NCI-H460 (cell line): ENCODE measurements around the gene S1PR4. TPM values are rescaled to one million over a fixed set of nuclear protein-coding genes. Genes with fewer than 3 reads are reported as not detected.
"Not testable (repeated sequence)": the region's sequence is repeated elsewhere in the genome, so short reads cannot be mapped to it uniquely, and the experiment has no call there.

Source experiments
- DNase-seq: peaks from one replicate; pipeline ENCODE4 v3.0.0-alpha.2; 2016; ENCODE audit warnings: low read depth; ENCODE audit errors: extremely low read depth
- total RNA-seq: library from RNA; depleted of rRNA; stranded (reverse); fragments of >200 nt; shearing (Covaris generic); gene quantifications from 2 replicates; pipeline ENCODE4 v1.2.3, GENCODE V29; 2014; rRNA removed

The S1PR4 gene
- total RNA-seq, 1 experiment from 2014 or later = 0.07 TPM

GRCh38 chr19:3210347-3211017 lies 31.9 kb downstream of the S1PR4 start:
- peak; percentile 26 for DNase-seq

GRCh38 chr19:3211191-3211590 lies 32.6 kb downstream of the S1PR4 start:
- no peak for DNase-seq

DNA sequence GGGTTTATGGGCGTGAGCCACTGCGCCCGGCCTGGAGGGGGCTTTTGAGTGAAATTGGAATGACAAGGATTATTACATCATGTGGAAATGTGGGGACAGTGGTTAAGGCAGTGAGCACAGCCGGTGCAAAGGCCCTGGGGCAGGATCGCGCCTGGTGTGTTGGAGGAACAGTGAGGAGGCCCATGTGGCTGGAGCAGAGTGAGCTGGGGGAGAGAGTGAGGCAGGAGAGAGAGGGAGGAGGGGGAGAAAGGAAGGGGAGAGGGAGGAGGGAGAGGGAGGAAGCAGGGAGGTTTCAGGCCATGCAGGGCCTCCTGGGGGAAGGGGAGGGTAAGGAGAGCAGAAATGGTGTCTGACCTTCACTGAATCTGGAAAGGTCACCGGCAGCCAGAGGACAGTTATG lies 34.6 kb downstream of the S1PR4 start:
- no peak for DNase-seq

DNA sequence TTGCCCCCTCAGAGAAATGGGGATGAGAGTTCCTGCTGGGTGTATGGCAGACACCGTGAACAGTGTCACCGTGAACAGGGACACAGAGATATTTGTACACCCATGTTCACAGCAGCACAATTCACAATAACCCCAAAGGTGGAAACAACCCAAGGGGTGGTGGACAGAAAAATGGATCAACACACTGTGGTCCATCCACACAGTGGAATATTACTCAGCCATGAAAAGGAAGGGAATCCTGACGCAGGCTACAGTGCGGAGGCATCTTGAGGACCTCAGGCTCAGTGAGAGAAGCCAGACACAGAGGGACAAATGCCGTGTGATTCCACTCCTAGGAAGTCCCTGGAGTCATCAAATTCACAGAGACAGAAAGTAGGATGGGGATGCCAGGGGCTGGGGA lies 38.3 kb downstream of the S1PR4 start:
- DNase-seq = no peak

- DNase-seq = no peak
Measured at GRCh38 chr19:3220576-3220975, 42.0 kb downstream of the S1PR4 start.

DNA sequence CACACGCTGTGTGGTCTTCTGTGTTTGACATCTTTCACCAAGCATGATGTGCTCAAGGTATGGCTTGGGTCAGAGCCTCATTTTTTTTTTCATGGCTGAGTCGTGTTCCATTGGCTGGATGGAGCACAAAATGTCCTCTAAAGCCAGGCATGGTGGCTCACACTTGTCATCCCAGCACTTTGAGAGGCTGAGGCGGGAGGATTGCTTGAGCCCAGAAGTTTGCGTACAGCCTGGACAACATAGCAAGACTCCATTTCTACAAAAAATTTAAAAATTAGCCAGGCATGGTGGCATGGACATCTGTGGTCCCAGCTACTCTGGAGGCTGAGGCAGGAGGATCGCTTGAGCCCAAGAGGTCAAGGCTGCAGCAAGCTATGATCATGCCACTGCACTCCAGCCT lies 43.0 kb downstream of the S1PR4 start:
- DNase-seq = not testable (repeated sequence)

- no peak for DNase-seq
Measured at GRCh38 chr19:3222709-3223108, 44.1 kb downstream of the S1PR4 start.

- peak; percentile 21 for DNase-seq
Measured at GRCh38 chr19:3224346-3225168, 46.0 kb downstream of the S1PR4 start, which contains the start of gene CELF5. Gene CELF5, plus strand, starts transcription at chr19:3224661. Its CDS starts 79 bp downstream, at chr19:3224740.

- DNase-seq = no peak
Measured at GRCh38 chr19:3225169-3225485, 46.6 kb downstream of the S1PR4 start.

- no peak for DNase-seq
Measured at GRCh38 chr19:3225677-3226093, 47.1 kb downstream of the S1PR4 start.

GRCh38 chr19:3227054-3227626 lies 48.6 kb downstream of the S1PR4 start:
- no peak for DNase-seq

GRCh38 chr19:3229346-3229743 lies 50.8 kb downstream of the S1PR4 start:
- DNase-seq = no peak

Other genes with a start within 250 kb of the S1PR4 start
- 4.6 TPM in 2 replicates for gene ZNF77, start 233.8 kb upstream of the S1PR4 start, total RNA-seq
- 3.9 and 4.7 TPM in 2 replicates for gene TLE6, start 201.2 kb upstream of the S1PR4 start, total RNA-seq
- gene TLE2, start 149.5 kb upstream of the S1PR4 start, total RNA-seq = 1.9 and 2.1 TPM in 2 replicates
- gene TLE5, start 116.3 kb upstream of the S1PR4 start, total RNA-seq = 135 and 136 TPM in 2 replicates
- 26.9 and 28.7 TPM in 2 replicates for gene GNA11, start 84.4 kb upstream of the S1PR4 start, total RNA-seq
- 0.78 and 0.87 TPM in 2 replicates for gene GNA15, start 42.7 kb upstream of the S1PR4 start, total RNA-seq
- gene NCLN, start 7.2 kb downstream of the S1PR4 start, total RNA-seq = 31.4 and 34.4 TPM in 2 replicates
- not detected in 2 replicates for gene CELF5, start 45.9 kb downstream of the S1PR4 start, total RNA-seq
- gene NFIC, start 187.8 kb downstream of the S1PR4 start, total RNA-seq = 10.1 and 13.6 TPM in 2 replicates